HCEC 1CT (cell line): Measurements from ENCODE around the gene PLCB2.

ENCODE experiments used
- DNase-seq: peaks from one replicate; pipeline ENCODE4 v3.0.0-alpha.2; 2017

PLCB2 gene

DNA sequence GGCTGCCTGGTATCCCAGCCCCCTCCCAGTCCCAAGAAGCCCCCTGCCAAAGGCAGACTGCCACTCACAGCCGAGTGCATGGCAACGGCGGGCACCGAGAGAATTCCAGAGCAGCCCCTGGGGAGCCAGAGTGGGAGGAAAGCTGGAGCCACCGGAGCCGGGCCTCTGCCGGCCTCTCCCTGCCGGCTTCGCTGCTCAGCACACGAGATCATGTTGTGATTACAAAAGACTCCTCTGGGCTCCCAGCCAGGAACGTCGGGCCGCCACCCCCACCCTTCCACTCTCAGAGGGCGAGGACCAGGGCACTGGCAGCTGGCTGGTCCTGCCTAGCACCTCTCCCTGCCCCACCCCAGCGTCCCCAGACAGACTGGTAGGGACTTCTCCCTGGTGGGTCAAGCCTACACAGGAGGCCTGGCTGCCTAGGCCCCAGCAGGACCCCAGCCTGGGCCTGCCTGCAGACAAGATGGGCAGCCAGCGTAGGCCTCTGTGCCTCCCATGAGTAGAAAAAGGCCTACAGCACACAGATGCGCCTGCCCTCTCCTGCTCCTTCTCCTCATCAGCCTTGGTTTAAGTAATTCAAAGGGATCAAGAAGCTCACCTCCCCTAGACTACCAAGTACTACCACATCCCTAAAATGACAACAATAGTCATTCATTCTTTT, 33.1 kb upstream of the PLCB2 start, which contains the start of gene CCDC9B:
Gene CCDC9B (minus strand): TSS at position 200 of the 661 bp plus-strand sequence. CDS start 120 bp downstream, at position 80.
- DNase-seq, result peak; percentile 77

DNA sequence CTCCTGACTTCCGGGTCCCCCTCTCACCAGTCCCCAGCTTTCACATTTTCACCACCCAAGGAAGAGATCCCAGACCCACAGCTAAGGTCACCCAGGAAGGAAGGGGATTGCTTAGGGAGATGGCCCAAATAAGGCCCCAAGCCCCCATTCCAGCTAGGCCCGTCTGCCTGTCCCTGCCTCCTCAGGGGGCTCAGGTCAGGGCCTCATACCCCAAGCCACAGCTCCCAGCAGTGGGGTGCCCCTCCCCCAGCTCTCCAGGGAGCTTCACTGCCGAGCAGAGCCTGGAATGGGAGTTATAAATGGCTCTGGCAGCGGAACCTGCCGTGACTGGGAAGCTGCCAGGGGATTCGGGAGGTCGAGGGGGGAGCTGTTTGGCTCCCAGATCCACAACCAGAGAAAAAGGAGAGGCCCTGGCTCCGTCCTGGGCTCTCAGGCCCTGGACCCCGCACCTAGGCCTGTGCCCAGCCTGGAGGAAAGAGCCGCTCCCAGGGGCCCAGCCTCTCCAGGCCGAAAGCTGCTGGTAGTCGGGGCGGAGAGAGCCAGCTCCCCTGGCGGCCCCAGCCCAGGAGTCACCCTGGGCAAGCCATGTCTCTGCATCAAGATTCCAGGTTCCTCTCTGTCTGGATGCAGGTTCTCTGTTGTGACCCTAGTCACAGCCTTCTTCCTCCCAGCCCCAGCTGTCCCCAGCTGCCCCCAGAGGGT, 32.5 kb upstream of the PLCB2 start:
- peak; percentile 33 for DNase-seq

DNA sequence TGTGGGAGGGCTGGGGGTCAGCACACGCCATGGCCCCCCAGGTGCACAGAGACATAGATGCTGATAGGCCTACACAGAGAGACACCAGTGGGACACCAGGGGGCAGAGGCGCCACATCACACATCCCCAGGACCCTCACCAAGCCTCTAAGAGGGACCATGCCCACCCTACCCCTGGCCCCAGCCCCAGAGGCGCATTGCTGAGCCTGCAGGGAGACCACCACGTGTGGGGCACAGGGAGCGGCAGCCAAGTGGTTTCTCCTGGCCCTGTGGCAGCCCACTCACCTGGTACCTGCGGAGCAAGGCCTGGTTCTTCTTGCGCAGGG, 31.8 kb upstream of the PLCB2 start:
- no peak for DNase-seq

GRCh38 chr15:40338921-40339620, 31.3 kb upstream of the PLCB2 start:
- DNase-seq, result peak; percentile 80

DNA sequence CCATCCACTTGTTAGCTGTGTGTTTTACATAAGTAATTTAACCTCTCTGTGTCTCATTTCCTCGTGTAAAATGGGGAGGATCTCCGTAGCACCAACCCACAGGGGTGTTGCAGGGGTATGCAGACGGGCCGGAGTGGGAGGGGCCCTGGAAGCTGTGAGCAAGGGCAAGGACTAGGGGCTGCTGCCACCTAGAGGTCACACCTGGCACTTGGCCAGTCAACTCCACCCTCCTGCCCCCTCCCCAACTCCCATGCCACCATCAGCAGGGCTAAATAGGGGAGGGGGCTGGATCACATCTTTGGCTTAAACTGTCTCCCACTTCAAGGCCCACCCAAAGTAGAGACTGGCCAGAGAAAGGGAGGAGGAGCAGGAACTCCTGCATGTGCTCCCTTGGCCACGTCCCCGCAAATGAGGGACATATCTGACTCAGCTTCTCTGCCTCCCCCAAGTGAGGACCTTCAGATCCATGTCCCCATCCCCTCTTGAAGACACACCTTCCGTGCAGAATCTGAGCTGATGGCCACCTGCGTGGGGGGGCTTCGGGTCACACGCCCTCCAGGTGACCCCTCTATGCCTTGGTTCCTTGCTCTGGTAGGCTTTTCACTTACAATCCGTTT, 30.4 kb upstream of the PLCB2 start:
- peak; percentile 42 for DNase-seq

GRCh38 chr15:40337597-40337996, 29.9 kb upstream of the PLCB2 start:
- no peak for DNase-seq

DNA sequence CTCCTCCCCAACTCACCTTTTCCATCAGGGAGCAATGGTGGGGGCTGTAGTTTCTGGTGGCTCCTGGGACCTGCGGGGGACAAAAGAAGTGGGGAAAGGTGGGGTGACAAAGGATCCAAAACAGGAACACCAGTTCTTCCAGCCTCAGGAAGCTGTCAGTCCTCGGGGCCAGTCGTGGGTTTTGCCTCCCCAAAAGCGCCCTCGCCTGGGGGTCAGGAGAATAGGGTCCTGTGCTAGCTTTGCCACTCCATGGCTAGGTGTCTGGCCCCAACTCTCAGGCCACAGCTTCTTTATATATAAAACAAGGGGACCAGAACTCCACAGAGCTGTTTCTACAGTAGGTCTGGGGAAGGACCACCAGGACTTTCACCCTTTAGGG, 29.0 kb upstream of the PLCB2 start:
- no peak for DNase-seq

- no peak for DNase-seq
Measured at GRCh38 chr15:40335938-40336743, 28.4 kb upstream of the PLCB2 start.

DNA sequence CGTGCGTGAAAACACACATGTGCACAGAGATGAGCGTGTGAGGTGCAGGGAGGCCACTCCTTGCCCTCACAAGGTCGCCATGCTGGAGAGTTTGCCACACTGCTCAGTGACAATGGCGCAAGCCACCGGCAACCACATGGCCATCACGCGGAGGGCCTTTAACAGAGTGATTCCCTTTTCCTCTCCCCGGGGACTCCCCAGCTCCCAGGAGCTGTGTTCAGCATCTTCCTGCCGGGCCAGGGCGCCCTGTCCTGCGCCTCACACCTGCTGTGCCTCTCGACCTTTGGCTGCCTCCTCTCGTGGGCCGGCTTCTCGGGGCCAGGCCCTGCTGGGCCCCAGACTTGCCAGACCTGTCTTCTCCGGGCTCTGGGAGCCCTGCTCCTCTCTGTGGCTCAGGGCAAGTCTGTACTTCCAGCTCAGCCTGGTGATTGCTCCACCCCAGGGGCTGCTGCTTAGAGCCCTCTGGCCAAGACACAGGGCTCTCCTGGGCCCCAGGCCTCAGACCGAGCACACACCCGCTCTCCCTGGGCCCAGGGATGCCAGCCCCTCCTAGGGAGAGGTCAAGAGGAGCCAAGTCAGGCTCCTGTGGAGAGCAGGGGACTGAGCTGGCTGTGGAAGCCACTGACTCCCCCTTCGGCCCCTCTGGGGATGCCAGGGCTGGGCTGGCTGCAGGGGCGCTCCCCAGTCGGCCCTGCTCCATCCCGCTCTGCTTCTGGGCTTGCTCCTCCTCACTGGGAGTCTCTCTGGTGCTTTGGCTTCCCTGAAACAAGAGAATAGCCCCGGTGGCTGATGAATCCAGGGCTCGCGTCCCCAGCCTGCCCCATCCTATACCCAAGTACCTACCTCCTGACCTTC, 27.4 kb upstream of the PLCB2 start:
- no peak for DNase-seq

GRCh38 chr15:40334541-40334940, 26.8 kb upstream of the PLCB2 start:
- DNase-seq, result no peak

- no peak for DNase-seq
Measured at GRCh38 chr15:40333922-40334492, 26.3 kb upstream of the PLCB2 start.

DNA sequence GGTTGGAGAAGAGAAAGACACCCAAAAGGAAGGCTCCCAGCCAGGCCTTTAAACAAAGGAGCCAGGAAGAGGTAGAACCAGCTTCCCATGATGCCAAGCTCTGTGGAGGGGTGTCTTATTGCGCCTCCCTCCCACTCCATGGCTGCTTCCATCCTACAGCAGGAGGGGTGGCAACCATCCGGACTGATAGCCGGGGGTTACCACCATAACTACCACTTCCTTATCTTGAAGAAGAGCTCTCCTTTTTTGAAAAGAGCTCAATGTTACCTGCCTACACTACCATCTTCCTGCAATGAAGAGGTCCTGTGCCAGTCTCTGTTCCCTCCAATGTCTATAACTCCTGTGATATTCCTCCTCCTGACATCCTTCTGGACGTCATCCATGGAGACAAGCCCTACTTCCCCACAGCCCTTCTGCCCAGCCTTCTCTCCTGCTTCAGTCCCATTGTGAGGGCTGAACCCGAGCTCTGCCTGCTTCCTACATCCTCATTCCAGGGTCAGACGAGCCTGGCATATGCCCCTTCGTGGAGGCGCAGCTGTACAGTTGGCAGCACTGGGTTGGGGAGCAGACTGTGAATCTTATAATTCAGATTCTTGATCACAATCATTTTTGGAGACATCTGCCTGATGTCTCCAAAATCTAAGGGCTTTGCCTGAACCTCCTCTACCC, 24.5 kb upstream of the PLCB2 start:
- no peak for DNase-seq

DNA sequence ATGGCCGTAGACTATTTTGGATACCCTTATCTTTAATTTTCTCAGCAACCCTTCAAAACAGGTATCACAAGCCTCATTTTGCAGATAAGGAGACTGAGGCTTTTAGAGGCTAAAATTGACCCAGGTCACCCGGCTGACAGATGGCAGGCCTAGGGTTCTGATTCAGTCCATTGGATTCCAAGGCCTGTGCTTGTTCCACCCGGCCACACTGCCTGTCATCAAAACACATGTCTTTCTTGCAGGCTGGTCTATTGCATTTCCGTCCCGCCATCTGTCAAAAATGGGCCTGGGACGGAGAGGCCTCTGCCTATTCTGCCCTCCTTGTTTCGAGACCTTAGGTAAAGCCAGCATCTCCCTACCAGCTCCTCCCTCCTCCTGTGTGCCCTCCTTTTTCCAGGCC, 23.9 kb upstream of the PLCB2 start:
- DNase-seq, result no peak

- DNase-seq, result no peak
Measured at GRCh38 chr15:40331026-40331425, 23.3 kb upstream of the PLCB2 start.

DNA sequence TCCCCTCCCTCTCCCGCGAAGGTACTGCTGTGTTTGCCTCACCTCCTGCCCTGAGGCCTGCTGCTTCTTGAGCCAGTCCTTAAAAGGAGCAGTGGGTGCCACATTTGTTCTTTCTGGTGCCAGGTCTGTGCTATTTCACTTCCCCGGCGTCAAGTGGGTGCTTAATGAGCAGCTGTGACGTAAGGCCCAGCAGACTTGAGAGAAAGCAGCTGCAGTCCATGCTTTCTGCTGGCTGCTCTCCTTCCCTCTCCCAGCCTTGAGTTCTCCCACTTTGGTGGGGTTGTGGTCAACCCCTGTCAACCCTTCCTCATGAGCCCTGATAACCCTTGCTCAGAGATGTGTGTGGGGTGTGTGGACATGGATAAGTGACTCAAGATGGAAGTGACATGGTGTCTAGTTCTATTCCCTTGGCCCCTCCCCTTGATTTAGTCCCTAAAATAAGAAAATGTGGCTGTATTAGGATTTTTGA, 22.7 kb upstream of the PLCB2 start:
- no peak for DNase-seq

- DNase-seq, result no peak
Measured at GRCh38 chr15:40329804-40330203, 22.1 kb upstream of the PLCB2 start.

- DNase-seq, result no peak
Measured at GRCh38 chr15:40328751-40329150, 21.0 kb upstream of the PLCB2 start.

- DNase-seq, result no peak
Measured at GRCh38 chr15:40328176-40328575, 20.4 kb upstream of the PLCB2 start.

- DNase-seq, result no peak
Measured at GRCh38 chr15:40327457-40327856, 19.7 kb upstream of the PLCB2 start.

GRCh38 chr15:40325700-40326099, 18.0 kb upstream of the PLCB2 start:
- no peak for DNase-seq

GRCh38 chr15:40325188-40325587, 17.5 kb upstream of the PLCB2 start:
- no peak for DNase-seq
